ENCODE data around the gene COL18A1.

DNA sequence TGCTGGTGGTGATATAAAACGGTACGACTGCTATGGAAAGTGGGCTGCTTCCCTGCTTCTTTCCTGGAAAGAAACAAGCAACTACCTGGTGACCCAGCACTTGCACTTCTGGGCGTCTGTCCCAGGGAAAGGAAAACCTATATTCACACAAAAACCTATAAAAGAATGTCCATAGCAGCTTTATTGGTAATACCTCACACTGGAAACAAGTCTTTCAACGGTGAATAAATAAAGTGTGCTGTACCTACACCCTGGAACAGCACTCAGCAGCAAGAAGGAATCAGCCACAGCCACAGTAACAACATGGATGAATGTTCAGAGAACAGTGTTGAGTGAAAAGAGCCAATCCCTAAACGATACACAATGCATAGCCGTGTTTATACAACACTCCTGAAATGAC, 117.4 kb downstream of the COL18A1 start:
- TF ChIP-seq ELF1 (tag; IDR thresholded peaks at IDR 0.05) (no peak), TCF7L2 (IDR thresholded peaks at IDR 0.05; ENCODE audit: low read depth, low read length) (no peak), CHD1 (IDR thresholded peaks at IDR 0.05; ENCODE audit: low read length) (no peak)
